GM23338 (cell line): ENCODE measurements around the gene ADCK2. TPM values are rescaled to one million over a fixed set of nuclear protein-coding genes. Genes with fewer than 3 reads are reported as not detected.

ENCODE experiments used
- ATAC-seq: fragments of 200-7000 bp; cut with Tn5 transposase; 3 replicates; pipeline ENCODE4 v1.9.1; 2020
- DNase-seq: peaks from one replicate; pipeline ENCODE4 v3.0.0-alpha.2; 2015; ENCODE audit warnings: low spot score
- H2AFZ ChIP-seq: fragments of 200-600 bp; sonication (generic); 2 replicates; pipeline ENCODE4 v1.8.0; 2016; ENCODE audit warnings: antibody characterized with exemption, mild to moderate bottlenecking, moderate library complexity
- H3F3A ChIP-seq: fragments of 200-600 bp; sonication (generic); replicated peaks from 2 replicates; pipeline ENCODE4 v1.8.0; 2017; ENCODE audit warnings: antibody characterized with exemption, mixed run types, low read depth
- H3K27ac ChIP-seq: fragments of 200-600 bp; sonication (generic); 2 replicates; pipeline ENCODE4 v1.6.1; 2016; ENCODE audit warnings: low read depth
- H3K27me3 ChIP-seq: fragments of 200-600 bp; sonication (generic); 2 replicates; pipeline ENCODE4 v1.8.0; 2016; ENCODE audit warnings: mild to moderate bottlenecking, mixed run types, moderate library complexity; ENCODE audit not compliant: insufficient read depth
- H3K36me3 ChIP-seq: fragments of 200-600 bp; sonication (generic); 2 replicates; pipeline ENCODE4 v1.8.0; 2016; ENCODE audit warnings: mild to moderate bottlenecking; ENCODE audit not compliant: insufficient read depth
- H3K4me1 ChIP-seq: fragments of 200-600 bp; sonication (generic); 2 replicates; pipeline ENCODE4 v1.8.0; 2016; ENCODE audit warnings: mild to moderate bottlenecking, moderate library complexity; ENCODE audit not compliant: insufficient read depth
- H3K4me2 ChIP-seq: fragments of 200-600 bp; sonication (generic); 2 replicates; pipeline ENCODE4 v1.7.1; 2017; ENCODE audit warnings: mixed run types
- H3K4me3 ChIP-seq: fragments of 200-600 bp; sonication (generic); 2 replicates; pipeline ENCODE4 v1.6.1; 2016; ENCODE audit warnings: mixed run types
- H3K79me2 ChIP-seq: fragments of 200-600 bp; sonication (generic); replicated peaks from 2 replicates; pipeline ENCODE4 v1.8.0; 2017; ENCODE audit warnings: mild to moderate bottlenecking; ENCODE audit not compliant: insufficient read depth
- H3K9me2 ChIP-seq: fragments of 200-600 bp; sonication (generic); 2 replicates; pipeline ENCODE4 v1.8.0; 2017; ENCODE audit not compliant: insufficient read depth
- H4K20me1 ChIP-seq: fragments of 200-600 bp; sonication (generic); replicated peaks from 2 replicates; pipeline ENCODE4 v1.8.0; 2017; ENCODE audit warnings: mild to moderate bottlenecking; ENCODE audit not compliant: insufficient read depth
- H3K27ac Mint-ChIP-seq: 2 replicates; pipeline ENCODE4 v1.8.0; 2020; ENCODE audit warnings: inconsistent platforms, mild to moderate bottlenecking, moderate library complexity, mixed read lengths
- H3K27me3 Mint-ChIP-seq: 3 replicates; pipeline ENCODE4 v1.8.0; 2022; ENCODE audit warnings: low read depth, mild to moderate bottlenecking, moderate library complexity, mixed read lengths, inconsistent platforms; ENCODE audit not compliant: insufficient read depth, poor library complexity
- H3K36me3 Mint-ChIP-seq: 3 replicates; pipeline ENCODE4 v1.8.0; 2021; ENCODE audit warnings: low read depth, mild to moderate bottlenecking, inconsistent platforms, moderate library complexity, mixed read lengths
- H3K4me1 Mint-ChIP-seq: 3 replicates; pipeline ENCODE4 v1.8.0; 2020; ENCODE audit warnings: mild to moderate bottlenecking, inconsistent platforms, mixed read lengths
- H3K4me3 Mint-ChIP-seq: 3 replicates; pipeline ENCODE4 v1.8.0; 2021; ENCODE audit warnings: moderate library complexity, mild to moderate bottlenecking, inconsistent platforms, mixed read lengths
- H3K9me3 Mint-ChIP-seq: 3 replicates; pipeline ENCODE4 v1.8.0; 2020; ENCODE audit warnings: moderate library complexity, mild to moderate bottlenecking, inconsistent platforms, mixed read lengths
- CREB1 ChIP-seq: fragments of 250-450 bp; sonication (Bioruptor Pico); IDR thresholded peaks from 2 replicates; pipeline ENCODE4 v1.5.0; 2020; ENCODE audit warnings: low read depth, mild to moderate bottlenecking, moderate library complexity
- CTCF ChIP-seq, 2 experiments: fragments of 200-600 bp in 1 of 2; sonication (generic) in 1 of 2; conservative IDR thresholded peaks; 2 replicates each; pipeline versions ENCODE4 v1.5.1 to v1.6.1; 2016 to 2017; ENCODE audit warnings: antibody characterized with exemption in 2 of 2, low read depth in 2 of 2, mild to moderate bottlenecking in 2 of 2, moderate library complexity in 1 of 2
- ETS1 ChIP-seq: IDR thresholded peaks from 2 replicates; pipeline ENCODE4 v1.6.1; 2016; ENCODE audit warnings: antibody characterized with exemption
- EZH2 ChIP-seq: fragments of 200-600 bp; sonication (generic); IDR thresholded peaks from one replicate; pipeline ENCODE4 v1.8.0; 2017; ENCODE audit warnings: antibody characterized with exemption, mild to moderate bottlenecking, low read depth; ENCODE audit not compliant: unreplicated experiment
- EZH2phosphoT487 ChIP-seq: fragments of 200-600 bp; sonication (generic); IDR thresholded peaks from one replicate; pipeline ENCODE4 v1.8.1; 2018; ENCODE audit warnings: antibody characterized with exemption; ENCODE audit not compliant: unreplicated experiment
- JUNB ChIP-seq: IDR thresholded peaks from one replicate; pipeline ENCODE4 v1.6.1; 2016; ENCODE audit warnings: antibody characterized with exemption; ENCODE audit not compliant: unreplicated experiment
- NANOG ChIP-seq: IDR thresholded peaks from 2 replicates; pipeline ENCODE4 v1.6.1; 2016; ENCODE audit warnings: antibody characterized with exemption, borderline replicate concordance
- POLR2AphosphoS5 ChIP-seq: IDR thresholded peaks from 2 replicates; pipeline ENCODE4 v1.6.1; 2016; ENCODE audit warnings: antibody characterized with exemption, low read depth
- REST ChIP-seq: IDR thresholded peaks from one replicate; pipeline ENCODE4 v1.6.1; 2018; ENCODE audit warnings: antibody characterized with exemption; ENCODE audit not compliant: unreplicated experiment
- STAT1 ChIP-seq: IDR thresholded peaks from one replicate; pipeline ENCODE4 v1.6.1; 2016; ENCODE audit warnings: antibody characterized with exemption; ENCODE audit not compliant: unreplicated experiment
- ZNF114 ChIP-seq: fragments of 250-450 bp; sonication (Bioruptor Pico); IDR thresholded peaks from 2 replicates; pipeline ENCODE4 v1.5.0; 2020; ENCODE audit warnings: mild to moderate bottlenecking, moderate library complexity
- ZNF331 ChIP-seq: fragments of 250-450 bp; sonication (Bioruptor Pico); IDR thresholded peaks from 2 replicates; pipeline ENCODE4 v1.5.0; 2020; ENCODE audit warnings: low read depth, mild to moderate bottlenecking, moderate library complexity
- ZNF462 ChIP-seq: fragments of 250-450 bp; sonication (Bioruptor Pico); IDR thresholded peaks from 2 replicates; pipeline ENCODE4 v1.5.0; 2020; ENCODE audit warnings: mild to moderate bottlenecking, moderate library complexity
- polyA plus RNA-seq: library from polyadenylated mRNA; unstranded; fragments of >200 nt; fragmentation: Nextera tagmentation; extraction: Ambion mirVana; gene quantifications from 2 replicates; pipeline ENCODE4 v1.2.1, GENCODE V29; 2016
- total RNA-seq: library from RNA; depleted of rRNA; stranded (reverse); fragments of >200 nt; shearing (Covaris generic); gene quantifications from 2 replicates; pipeline ENCODE4 v1.2.3, GENCODE V29; 2014

The ADCK2 gene
- total and polyA plus RNA-seq, 2 experiments from 2014 or later = 4.7 to 14.4 TPM

- no peak overlapping the region for H3K27ac ChIP-seq
- no peak for DNase-seq
- Mint-ChIP-seq H3K9me3 (no peaks in the 10 kb centered on the region; the same call in 2 of the 3 replicates), H3K27me3 (peaks cover 16% of the 10 kb centered on the region), H3K36me3 (peaks cover 5% of the 10 kb centered on the region; the same call in 1 of the 3 replicates), H3K27ac (no peak overlapping the region), H3K4me3 (no peak overlapping the region), H3K4me1 (peaks cover 14% of the 10 kb centered on the region)
- no peak overlapping the region for H3K4me2 ChIP-seq
- ATAC-seq = no peak
- no peak overlapping the region for H3K4me3 ChIP-seq
- no peaks in the 10 kb centered on the region; the same call in 1 of the 2 replicates for H3K36me3 ChIP-seq
- H3K4me1 ChIP-seq = peaks cover 18% of the 10 kb centered on the region
- H4K20me1 ChIP-seq = peaks cover 6% of the 10 kb centered on the region; the same call in 1 of the 2 replicates
- H3F3A ChIP-seq = 0 out of 2 replicates have a peak, but pooled peaks cover 3% of the 10 kb centered on the region
- H2AFZ ChIP-seq = no peak overlapping the region
- H3K27me3 ChIP-seq = 0 out of 2 replicates have a peak, but pooled peaks cover 5% of the 10 kb centered on the region
- H3K79me2 ChIP-seq = no peaks in the 10 kb centered on the region
- TF ChIP-seq CTCF (conservative IDR thresholded peaks at IDR 0.05; ENCODE audit: low read depth in 2 of 2) = no peak
- no peak for TF ChIP-seq REST
- TF ChIP-seq STAT1 = no peak
- no peak for TF ChIP-seq ZNF331 (CRISPR knock-in tag)
- TF ChIP-seq EZH2phosphoT487 = no peak
- no peak for TF ChIP-seq EZH2
- no peak for TF ChIP-seq POLR2AphosphoS5
- no peak for TF ChIP-seq ZNF462
- TF ChIP-seq JUNB = no peak
- TF ChIP-seq CREB1 = no peak
- no peak for TF ChIP-seq NANOG
- no peak for TF ChIP-seq ETS1
- TF ChIP-seq ZNF114 (CRISPR knock-in tag) = no peak
- no peaks in the 10 kb centered on the region for H3K9me2 ChIP-seq
These were observed 3.6 kb downstream of the ADCK2 start for GRCh38 chr7:140676306-140676705.
